Measurements from ENCODE around the gene ADAMTS13. TPM values are rescaled to one million over a fixed set of nuclear protein-coding genes. Genes with fewer than 3 reads are reported as not detected.
A peak's percentile ranks its signal among the peaks of the same experiment; 100 is the strongest.

The ADAMTS13 gene
- total and polyA plus RNA-seq, 9 of the 15 experiments (the other 6 are each of a cell fraction or from before 2014, with no cell fraction given): 0.03 to 0.20 (median 0.04) TPM; not detected in 4

GRCh38 chr9:133375724-133376654 lies 46.2 kb upstream of the ADAMTS13 start, which contains the start of the genes STKLD1 and SURF4 (continued):
- TF ChIP-seq CHD2 (IDR thresholded peaks at IDR 0.05; ENCODE audit: low read depth, low read length) (no peak), HDAC2 (IDR thresholded peaks at IDR 0.05) (no peak), ZNF57 (CRISPR knock-in tag; IDR thresholded peaks at IDR 0.05) (no peak), ZNF644 (tag; IDR thresholded peaks at IDR 0.05; ENCODE audit: low read depth) (no peak), NR3C1 (CRISPR knock-in tag; IDR thresholded peaks at IDR 0.05) (peak; percentile 79; the same call in 1 of the 2 replicates), SMARCC2 (IDR thresholded peaks at IDR 0.05; ENCODE audit: low read depth) (no peak), TEAD4 (IDR thresholded peaks at IDR 0.05; ENCODE audit: low read length) (no peak), TEAD4 (CRISPR knock-in tag; IDR thresholded peaks at IDR 0.05; ENCODE audit: borderline replicate concordance) (peak; percentile 89), SMARCA5 (IDR thresholded peaks at IDR 0.05) (no peak), NONO (IDR thresholded peaks at IDR 0.05; ENCODE audit: low read depth in 2 of 2, low read length in 1 of 2) (peak; percentile 59 to 82; a peak in 3 of 4 replicates), JUN (IDR thresholded peaks at IDR 0.05; ENCODE audit: borderline replicate concordance, low read depth, low read length) (no peak), JUN (CRISPR knock-in tag; IDR thresholded peaks at IDR 0.05; ENCODE audit: borderline replicate concordance) (no peak; the same call in 1 of the 2 replicates), PTTG1 (tag; IDR thresholded peaks at IDR 0.05; ENCODE audit: low read depth) (no peak), E2F3 (CRISPR knock-in tag; IDR thresholded peaks at IDR 0.05) (no peak), ZNF318 (IDR thresholded peaks at IDR 0.05; ENCODE audit: borderline replicate concordance in 1 of 2, low read depth in 1 of 2) (no peak), CSDE1 (IDR thresholded peaks at IDR 0.05) (no peak), HNRNPK (IDR thresholded peaks at IDR 0.05; ENCODE audit: low read depth, low read length, poor library complexity, severe bottlenecking) (no peak), FUS (optimal IDR thresholded peaks at IDR 0.05; ENCODE audit: low read depth, low read length) (peak; percentile 70), MCM7 (IDR thresholded peaks at IDR 0.05) (no peak), ZFP1 (CRISPR knock-in tag; IDR thresholded peaks at IDR 0.05) (no peak), ZNF184 (CRISPR knock-in tag; IDR thresholded peaks at IDR 0.05) (no peak)
